Ishikawa (cell line): Measurements from ENCODE around the gene EPS15.

Experiments used
- CEBPB ChIP-seq: IDR thresholded peaks from 2 replicates; pipeline ENCODE4 v1.6.1; 2012
- CREB1 ChIP-seq: IDR thresholded peaks from 2 replicates; pipeline ENCODE4 v1.6.1; 2012; ENCODE audit warnings: low read depth
- EGR1 ChIP-seq: IDR thresholded peaks from 2 replicates; pipeline ENCODE4 v1.6.1; 2012
- EP300 ChIP-seq: IDR thresholded peaks from 2 replicates; pipeline ENCODE4 v1.6.1; 2012; ENCODE audit warnings: borderline replicate concordance
- FOXM1 ChIP-seq: IDR thresholded peaks from 2 replicates; pipeline ENCODE4 v1.6.1; 2012; ENCODE audit warnings: low read depth, borderline replicate concordance
- MAX ChIP-seq: IDR thresholded peaks from 2 replicates; pipeline ENCODE4 v1.6.1; 2012
- NFIC ChIP-seq: IDR thresholded peaks from 2 replicates; pipeline ENCODE4 v1.6.1; 2012
- RAD21 ChIP-seq: IDR thresholded peaks from 2 replicates; pipeline ENCODE4 v1.6.1; 2012; ENCODE audit warnings: low read depth
- REST ChIP-seq: IDR thresholded peaks from 2 replicates; pipeline ENCODE4 v1.6.1; 2012; ENCODE audit warnings: low read depth, mild to moderate bottlenecking
- TAF1 ChIP-seq: IDR thresholded peaks from 2 replicates; pipeline ENCODE4 v1.6.1; 2012; ENCODE audit warnings: low read depth, mild to moderate bottlenecking
- TCF12 ChIP-seq: IDR thresholded peaks from 2 replicates; pipeline ENCODE4 v1.6.1; 2012; ENCODE audit warnings: low read depth
- TEAD4 ChIP-seq: IDR thresholded peaks from 2 replicates; pipeline ENCODE4 v1.6.1; 2012
- USF1 ChIP-seq: IDR thresholded peaks from 2 replicates; pipeline ENCODE4 v1.6.1; 2012
- YY1 ChIP-seq: IDR thresholded peaks from 2 replicates; pipeline ENCODE4 v1.6.1; 2012; ENCODE audit warnings: low read depth

EPS15 gene

GRCh38 chr1:51354416-51354815, 164.7 kb downstream of the EPS15 start:
- TF ChIP-seq RAD21, result no peak
- TF ChIP-seq TEAD4, result no peak
- TF ChIP-seq FOXM1, result no peak
- no peak for TF ChIP-seq TAF1
- TF ChIP-seq CEBPB, result no peak
- no peak for TF ChIP-seq CREB1
- TF ChIP-seq USF1, result no peak
- no peak for TF ChIP-seq REST
- TF ChIP-seq MAX, result no peak
- no peak for TF ChIP-seq YY1
- TF ChIP-seq TCF12, result no peak
- TF ChIP-seq NFIC, result no peak

- TF ChIP-seq USF1 (no peak), FOXM1 (no peak), NFIC (no peak)
Measured at GRCh38 chr1:51351907-51352306, 167.2 kb downstream of the EPS15 start.

- TF ChIP-seq USF1 (no peak), REST (no peak), TAF1 (no peak), EGR1 (no peak), CEBPB (no peak), EP300 (no peak), NFIC (no peak), FOXM1 (no peak), MAX (no peak)
Measured at GRCh38 chr1:51349862-51350261, 169.2 kb downstream of the EPS15 start.

- no peak for TF ChIP-seq TAF1
- no peak for TF ChIP-seq USF1
- no peak for TF ChIP-seq MAX
- TF ChIP-seq YY1, result no peak
Measured at GRCh38 chr1:51348147-51348527, 170.9 kb downstream of the EPS15 start.

GRCh38 chr1:51347398-51348146, 171.5 kb downstream of the EPS15 start:
- TF ChIP-seq REST, result no peak
- no peak for TF ChIP-seq TAF1
- no peak for TF ChIP-seq EP300
- no peak for TF ChIP-seq RAD21
- TF ChIP-seq NFIC, result no peak
- TF ChIP-seq USF1, result no peak
- TF ChIP-seq MAX, result no peak
- no peak for TF ChIP-seq TCF12
- TF ChIP-seq FOXM1, result no peak
